Measurements from ENCODE around the gene PCSK6.

Gene PCSK6

GRCh38 chr15:101446518-101447167, 42.9 kb downstream of the PCSK6 start:
- DNase-seq (ENCODE audit: low spot score), result no peak

GRCh38 chr15:101445562-101446517, 43.7 kb downstream of the PCSK6 start:
- no peak for DNase-seq (ENCODE audit: low spot score)

GRCh38 chr15:101444807-101445508, 44.5 kb downstream of the PCSK6 start:
- no peak for DNase-seq (ENCODE audit: low spot score)

- DNase-seq (ENCODE audit: low spot score), result no peak
Observed at GRCh38 chr15:101444015-101444414, 45.5 kb downstream of the PCSK6 start.

- DNase-seq (ENCODE audit: low spot score), result no peak
Observed at GRCh38 chr15:101442272-101442671, 47.2 kb downstream of the PCSK6 start.

GRCh38 chr15:101441696-101442095, 47.8 kb downstream of the PCSK6 start:
- no peak for DNase-seq (ENCODE audit: low spot score)

GRCh38 chr15:101440846-101441590, 48.5 kb downstream of the PCSK6 start:
- no peak for DNase-seq (ENCODE audit: low spot score)

- no peak for DNase-seq (ENCODE audit: low spot score)
Observed at GRCh38 chr15:101439920-101440319, 49.6 kb downstream of the PCSK6 start.

- DNase-seq (ENCODE audit: low spot score), result no peak
Observed at GRCh38 chr15:101439285-101439919, 50.1 kb downstream of the PCSK6 start.

GRCh38 chr15:101438482-101439284, 50.8 kb downstream of the PCSK6 start:
- no peak for DNase-seq (ENCODE audit: low spot score)

GRCh38 chr15:101437618-101438481, 51.7 kb downstream of the PCSK6 start:
- DNase-seq (ENCODE audit: low spot score), result no peak

- DNase-seq (ENCODE audit: low spot score), result no peak
Observed at GRCh38 chr15:101437209-101437608, 52.3 kb downstream of the PCSK6 start.

- DNase-seq (ENCODE audit: low spot score), result no peak
Observed at GRCh38 chr15:101436526-101436925, 53.0 kb downstream of the PCSK6 start.

GRCh38 chr15:101435761-101436160, 53.7 kb downstream of the PCSK6 start:
- DNase-seq (ENCODE audit: low spot score), result no peak

- DNase-seq (ENCODE audit: low spot score), result no peak
Observed at GRCh38 chr15:101434032-101434920, 55.2 kb downstream of the PCSK6 start.

- no peak for DNase-seq (ENCODE audit: low spot score)
Observed at GRCh38 chr15:101433396-101433795, 56.1 kb downstream of the PCSK6 start.

- DNase-seq (ENCODE audit: low spot score), result no peak
Observed at GRCh38 chr15:101432982-101433381, 56.5 kb downstream of the PCSK6 start.

GRCh38 chr15:101431748-101432147, 57.8 kb downstream of the PCSK6 start:
- DNase-seq (ENCODE audit: low spot score), result no peak

- DNase-seq (ENCODE audit: low spot score), result no peak
Observed at GRCh38 chr15:101431301-101431700, 58.2 kb downstream of the PCSK6 start.

Measured in activated CD4-positive, alpha-beta T cell treated with anti-CD3 and anti-CD28 coated beads, Interleukin-2, Interleukin-4, amounts not matched to agents 100 ng/mL and 50 ng/mL, durations not matched to agents 16 hours and 8 hours (primary cell).